NB4 (cell line): Measurements from ENCODE around the gene PLXDC1.
"Not testable (repeated sequence)": the region's sequence is repeated elsewhere in the genome, so short reads cannot be mapped to it uniquely, and the experiment has no call there.

Experiments used
- DNase-seq: peaks from one replicate; pipeline ENCODE4 v3.0.0; 2010; ENCODE audit warnings: low read depth
- H3K4me3 ChIP-seq: one replicate; pipeline ENCODE4 v1.5.1; 2011; ENCODE audit warnings: mild to moderate bottlenecking, low read depth, low read length, moderate library complexity
- CTCF ChIP-seq: IDR thresholded peaks from one replicate; pipeline ENCODE4 v1.5.1; 2012; ENCODE audit warnings: low read depth, low read length
- MAX ChIP-seq: IDR thresholded peaks from 2 replicates; pipeline ENCODE4 v1.6.1; 2011; ENCODE audit warnings: low read depth, low read length
- MYC ChIP-seq: IDR thresholded peaks from 2 replicates; pipeline ENCODE4 v1.6.1; 2011; ENCODE audit warnings: low read depth, low read length
- POLR2A ChIP-seq: IDR thresholded peaks from 2 replicates; pipeline ENCODE4 v1.6.1; 2011; ENCODE audit warnings: mild to moderate bottlenecking; ENCODE audit not compliant: insufficient read length; ENCODE audit errors: extremely low read depth

Gene PLXDC1

GRCh38 chr17:39057701-39058206 is 93.7 kb downstream of the PLXDC1 start:
- no peak overlapping the region for H3K4me3 ChIP-seq
- TF ChIP-seq CTCF (no peak), MAX (no peak), MYC (no peak), POLR2A (no peak)
- DNase-seq = no peak

GRCh38 chr17:39054111-39054645 is 97.3 kb downstream of the PLXDC1 start:
- DNase-seq = no peak
- no peak overlapping the region for H3K4me3 ChIP-seq
- TF ChIP-seq CTCF (no peak), POLR2A (no peak), MAX (no peak), MYC (no peak)

GRCh38 chr17:39052423-39052822 is 99.0 kb downstream of the PLXDC1 start:
- H3K4me3 ChIP-seq, DNase-seq: not testable (repeated sequence)

GRCh38 chr17:39051001-39051585 is 100.3 kb downstream of the PLXDC1 start:
- no peak overlapping the region for H3K4me3 ChIP-seq
- DNase-seq = no peak
- TF ChIP-seq CTCF (no peak), MAX (no peak), POLR2A (no peak), MYC (no peak)

- no peak overlapping the region for H3K4me3 ChIP-seq
- no peak for DNase-seq
- TF ChIP-seq CTCF (peak; percentile 18), POLR2A (no peak)
These were observed 105.3 kb downstream of the PLXDC1 start for GRCh38 chr17:39045948-39046679.

DNA sequence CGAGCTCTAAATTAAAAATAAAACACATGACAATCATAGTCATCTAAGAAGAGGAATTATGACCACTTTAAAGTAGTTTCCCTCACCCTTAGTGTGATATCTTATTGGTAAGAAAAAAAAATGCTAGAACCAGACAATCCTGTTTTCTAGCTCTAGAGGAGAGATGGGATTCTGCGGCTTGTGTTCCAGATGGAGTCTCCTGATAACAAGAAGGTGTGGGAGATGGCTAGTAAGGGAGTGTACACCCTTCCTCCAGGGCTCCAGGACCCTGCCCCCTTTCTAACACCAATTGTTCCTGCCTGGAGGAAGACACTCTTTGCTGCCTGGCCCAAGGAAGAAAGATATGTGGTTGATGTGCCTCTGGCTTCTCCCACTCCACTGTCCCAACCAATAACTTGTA is 115.4 kb downstream of the PLXDC1 start:
- no peak for TF ChIP-seq CTCF
- no peak for TF ChIP-seq MYC
- no peak for TF ChIP-seq POLR2A
- H3K4me3 ChIP-seq = no peak overlapping the region
- DNase-seq = no peak

GRCh38 chr17:39035578-39035977 is 115.9 kb downstream of the PLXDC1 start:
- DNase-seq, H3K4me3 ChIP-seq: not testable (repeated sequence)
